HCT116 (cell line): ENCODE measurements around the gene ADK. TPM values are rescaled to one million over a fixed set of nuclear protein-coding genes. Genes with fewer than 3 reads are reported as not detected.

Source experiments
- ATAC-seq: fragments of 200-7000 bp; cut with Tn5 transposase; 2 replicates; pipeline ENCODE4 v1.9.1; 2020; ENCODE audit warnings: mild to moderate bottlenecking, moderate library complexity
- BruUV-seq: library from RNA; stranded (reverse); fragments of 400-500 nt; replicated peaks from 2 replicates; lab custom pipeline; 2021; lab: Mats Ljungman, UMichigan
- CTCF ChIA-PET: fragments of 300-600 bp; sonication (Branson Sonifier 250); formaldehyde crosslinking; loops from one replicate; lab custom pipeline; 2021; ENCODE audit warnings: antibody characterized with exemption; lab: Charles Lee
- POLR2A ChIA-PET: fragments of 300-600, 350-600 bp; sonication (Branson Sonifier 250); formaldehyde crosslinking; loops from one replicate; lab custom pipeline; 2021; ENCODE audit warnings: antibody characterized with exemption; lab: Charles Lee
- RAD21 ChIA-PET, 2 experiments: fragments of 300-600 bp; sonication (Branson Sonifier 250); formaldehyde crosslinking; loops; one replicate each; lab custom pipeline; 2023; ENCODE audit warnings: low total read pairs in 2 of 2; ENCODE audit not compliant: uncharacterized antibody in 2 of 2, unreplicated experiment in 2 of 2, low non-redundant PET in 1 of 2; lab: Charles Lee
- DNase-seq: peaks from one replicate; pipeline ENCODE4 v3.0.0-alpha.2; 2010; ENCODE audit warnings: low read depth, low spot score
- H2AFZ ChIP-seq: fragments of 200-600 bp; shearing (Covaris generic), sonication (generic); 2 replicates; pipeline ENCODE4 v1.6.1; 2017; ENCODE audit warnings: low read depth, mixed run types, mixed read lengths, antibody characterized with exemption, low read length; ENCODE audit not compliant: poor library complexity, severe bottlenecking
- H3K27ac ChIP-seq: 2 replicates; pipeline ENCODE4 v1.5.1; 2012; ENCODE audit warnings: low read depth, low read length
- H3K27me3 ChIP-seq: fragments of 200-600 bp; sonication (generic); 2 replicates; pipeline ENCODE4 v1.6.1; 2016; ENCODE audit warnings: mixed run types, low read length, mixed read lengths; ENCODE audit not compliant: insufficient read depth
- H3K36me3 ChIP-seq, 2 experiments: fragments of 200-500 bp in 1 of 2; fragments of 200-600 bp in 1 of 2; sonication (Bioruptor generic) in 1 of 2; sonication (generic) in 1 of 2; 2 replicates each; pipeline versions ENCODE4 v1.5.1 to v1.6.1; 2014 to 2016; ENCODE audit warnings: low read length in 2 of 2, inconsistent platforms in 1 of 2, mixed read lengths in 1 of 2, mixed run types in 1 of 2; ENCODE audit not compliant: insufficient read depth in 2 of 2, control insufficient read depth in 1 of 2
- H3K4me1 ChIP-seq, 2 experiments: fragments of 200-600 bp in 1 of 2; sonication (generic) in 1 of 2; 2 replicates each; pipeline versions ENCODE4 v1.5.1 to v1.6.1; 2012 to 2017; ENCODE audit warnings: low read length in 2 of 2, inconsistent platforms in 1 of 2, mild to moderate bottlenecking in 1 of 2, mixed read lengths in 1 of 2, mixed run types in 1 of 2, moderate library complexity in 1 of 2; ENCODE audit not compliant: insufficient read depth in 2 of 2, control insufficient read depth in 1 of 2
- H3K4me2 ChIP-seq: fragments of 200-600 bp; sonication (generic); 2 replicates; pipeline ENCODE4 v1.6.1; 2017; ENCODE audit warnings: mixed run types, low read length, mixed read lengths
- H3K4me3 ChIP-seq, 2 experiments: fragments of 200-600 bp in 1 of 2; sonication (generic) in 1 of 2; replicated peaks in 1 of 2; 2 replicates each; pipeline ENCODE4 v1.5.1; 2011 to 2016; ENCODE audit warnings: low read length in 2 of 2, control low read depth in 1 of 2, low read depth in 1 of 2, mild to moderate bottlenecking in 1 of 2, mixed read lengths in 1 of 2, mixed run types in 1 of 2
- H3K79me2 ChIP-seq: fragments of 200-600 bp; sonication (generic); 2 replicates; pipeline ENCODE4 v1.6.1; 2017; ENCODE audit warnings: mild to moderate bottlenecking, mixed run types, low read length, moderate library complexity, mixed read lengths; ENCODE audit not compliant: insufficient read depth
- H3K9ac ChIP-seq: fragments of 200-600 bp; sonication (generic); 2 replicates; pipeline ENCODE4 v1.6.1; 2016; ENCODE audit warnings: low read length, mixed read lengths
- H3K9me2 ChIP-seq: fragments of 200-600 bp; sonication (generic), shearing (Covaris generic); 2 replicates; pipeline ENCODE4 v1.6.1; 2017; ENCODE audit warnings: mixed run types, mild to moderate bottlenecking, moderate library complexity; ENCODE audit not compliant: insufficient read depth
- H3K9me3 ChIP-seq, 2 experiments: fragments of 200-500 bp in 1 of 2; fragments of 200-600 bp in 1 of 2; sonication (Bioruptor generic) in 1 of 2; sonication (generic) in 1 of 2; 2 replicates each; pipeline ENCODE4 v1.6.1; 2014 to 2017; ENCODE audit warnings: low read length in 2 of 2, mixed read lengths in 2 of 2, inconsistent platforms in 1 of 2, low read depth in 1 of 2, mild to moderate bottlenecking in 1 of 2, mixed run types in 1 of 2, moderate library complexity in 1 of 2; ENCODE audit not compliant: control insufficient read depth in 1 of 2, insufficient read depth in 1 of 2
- H4K20me1 ChIP-seq: fragments of 200-600 bp; sonication (generic), shearing (Covaris generic); 2 replicates; pipeline ENCODE4 v1.6.1; 2017; ENCODE audit warnings: mixed run types, mild to moderate bottlenecking, moderate library complexity; ENCODE audit not compliant: insufficient read depth
- CBX3 ChIP-seq: IDR thresholded peaks from 2 replicates; pipeline ENCODE4 v1.6.1; 2012; ENCODE audit warnings: low read depth
- CEBPB ChIP-seq: IDR thresholded peaks from 2 replicates; pipeline ENCODE4 v1.6.1; 2012; ENCODE audit warnings: low read depth
- ELF1 ChIP-seq: IDR thresholded peaks from 2 replicates; pipeline ENCODE4 v1.6.1; 2012; ENCODE audit warnings: low read depth, borderline replicate concordance
- EZH2 ChIP-seq: fragments of 200-600 bp; sonication (generic); IDR thresholded peaks from 2 replicates; pipeline ENCODE4 v1.6.1; 2017; ENCODE audit warnings: antibody characterized with exemption, mixed run types
- FOSL1 ChIP-seq: IDR thresholded peaks from 2 replicates; pipeline ENCODE4 v1.6.1; 2012; ENCODE audit warnings: low read depth
- RAD21 ChIP-seq: IDR thresholded peaks from 2 replicates; pipeline ENCODE4 v1.6.1; 2012; ENCODE audit warnings: low read depth, mild to moderate bottlenecking
- SIN3A ChIP-seq: IDR thresholded peaks from 2 replicates; pipeline ENCODE4 v1.6.1; 2012; ENCODE audit warnings: low read depth
- SP1 ChIP-seq: IDR thresholded peaks from 2 replicates; pipeline ENCODE4 v1.6.1; 2012; ENCODE audit warnings: low read depth
- SRF ChIP-seq: IDR thresholded peaks from 2 replicates; pipeline ENCODE4 v1.6.1; 2012; ENCODE audit warnings: low read depth
- YY1 ChIP-seq: IDR thresholded peaks from 2 replicates; pipeline ENCODE4 v1.6.1; 2011; ENCODE audit warnings: low read length, low read depth, moderate library complexity, mild to moderate bottlenecking; ENCODE audit not compliant: insufficient replicate concordance; ENCODE audit errors: extremely low read depth
- ZFX ChIP-seq: fragments of 450-650 bp; IDR thresholded peaks from 2 replicates; pipeline ENCODE4 v1.6.1; 2017
- intact Hi-C: fragments of 100-400 bp; cut with micrococcal nuclease; formaldehyde crosslinking; loops from 2 replicates; pipeline ENCODE4 v1.10.0; 2022
- total RNA-seq: library from RNA; stranded (reverse); gene quantifications from one replicate; pipeline ENCODE4 v1.2.1, GENCODE V29; 2021; ENCODE audit not compliant: unreplicated experiment
- TF ChIP-seq, protein P1 (sequence below): IDR thresholded peaks from 2 replicates; pipeline ENCODE4 v1.6.1; 2012
- TF ChIP-seq, protein P2 (sequence below): IDR thresholded peaks from 2 replicates; pipeline ENCODE4 v1.6.1; 2012; ENCODE audit warnings: low read depth
- TF ChIP-seq, protein P3 (sequence below): IDR thresholded peaks from 2 replicates; pipeline ENCODE4 v1.6.1; 2012
- TF ChIP-seq, protein P4 (sequence below): IDR thresholded peaks from 2 replicates; pipeline ENCODE4 v1.6.1; 2011; ENCODE audit warnings: mild to moderate bottlenecking, low read length, moderate library complexity; ENCODE audit not compliant: insufficient replicate concordance; ENCODE audit errors: extremely low read depth
- TF ChIP-seq, protein P5 (sequence below), 3 experiments: fragments of 200-600 bp in 1 of 3; sonication (generic) in 1 of 3; IDR thresholded peaks in 2 of 3; conservative IDR thresholded peaks in 1 of 3; 2 replicates each; pipeline ENCODE4 v1.5.1; 2012 to 2017; ENCODE audit warnings: low read depth in 2 of 3, low read length in 2 of 3, antibody characterized with exemption in 1 of 3, borderline replicate concordance in 1 of 3, control low read depth in 1 of 3, mild to moderate bottlenecking in 1 of 3, mixed read lengths in 1 of 3, mixed run types in 1 of 3, moderate library complexity in 1 of 3; ENCODE audit not compliant: insufficient read depth in 1 of 3

The ADK gene
- total RNA-seq, 1 experiment from 2014 or later: 55.0 TPM

DNA sequence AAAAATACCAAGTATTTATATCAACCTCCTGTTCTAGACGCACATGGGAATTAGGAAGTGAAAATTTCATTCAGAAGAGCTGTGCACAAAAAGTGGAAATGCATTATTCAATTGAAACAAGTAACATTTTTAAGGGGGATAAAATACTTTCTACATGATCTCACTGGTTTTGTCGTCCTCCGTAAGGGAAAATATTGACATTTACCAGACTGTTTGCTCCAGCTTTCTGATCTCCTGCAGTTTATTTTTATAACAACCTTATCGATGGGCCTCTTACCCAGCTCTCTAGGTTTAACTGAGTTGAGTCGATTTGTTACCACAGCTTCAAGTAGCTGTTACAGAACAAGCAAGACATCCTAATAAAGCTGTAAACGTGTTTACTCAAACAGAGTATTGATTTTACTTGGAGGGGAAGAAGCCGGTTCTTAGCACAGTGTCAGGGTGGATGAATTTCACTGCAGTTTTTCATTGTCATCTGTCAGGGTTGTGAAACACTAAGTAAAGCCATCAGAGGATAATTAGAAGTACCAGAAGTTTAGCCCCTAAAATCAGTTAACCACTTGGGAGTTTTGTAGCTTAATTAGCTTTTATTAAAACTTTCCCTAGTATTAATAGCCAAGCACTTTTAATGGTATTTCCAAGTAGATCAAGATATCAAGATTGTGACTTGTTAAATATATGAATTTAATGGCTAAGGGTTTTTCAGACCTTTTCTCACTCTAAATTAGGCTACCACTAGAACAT lies 532.8 kb downstream of the ADK start:
- Histone ChIP-seq H4K20me1 (no peaks in the 10 kb centered on the region), H3K36me3 (no peaks in the 10 kb centered on the region), H3K4me3 (no peak overlapping the region), H3K27ac (no peak overlapping the region)
- no peak for DNase-seq
- TF ChIP-seq YY1 (no peak), ZFX (no peak), ELF1 (no peak), SIN3A (no peak), RAD21 (no peak), SRF (no peak), EZH2 (no peak), SP1 (no peak), FOSL1 (no peak), CBX3 (no peak), CEBPB (no peak)
- TF ChIP-seq, protein P1, sequence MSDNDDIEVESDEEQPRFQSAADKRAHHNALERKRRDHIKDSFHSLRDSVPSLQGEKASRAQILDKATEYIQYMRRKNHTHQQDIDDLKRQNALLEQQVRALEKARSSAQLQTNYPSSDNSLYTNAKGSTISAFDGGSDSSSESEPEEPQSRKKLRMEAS: no peak
- TF ChIP-seq, protein P2, sequence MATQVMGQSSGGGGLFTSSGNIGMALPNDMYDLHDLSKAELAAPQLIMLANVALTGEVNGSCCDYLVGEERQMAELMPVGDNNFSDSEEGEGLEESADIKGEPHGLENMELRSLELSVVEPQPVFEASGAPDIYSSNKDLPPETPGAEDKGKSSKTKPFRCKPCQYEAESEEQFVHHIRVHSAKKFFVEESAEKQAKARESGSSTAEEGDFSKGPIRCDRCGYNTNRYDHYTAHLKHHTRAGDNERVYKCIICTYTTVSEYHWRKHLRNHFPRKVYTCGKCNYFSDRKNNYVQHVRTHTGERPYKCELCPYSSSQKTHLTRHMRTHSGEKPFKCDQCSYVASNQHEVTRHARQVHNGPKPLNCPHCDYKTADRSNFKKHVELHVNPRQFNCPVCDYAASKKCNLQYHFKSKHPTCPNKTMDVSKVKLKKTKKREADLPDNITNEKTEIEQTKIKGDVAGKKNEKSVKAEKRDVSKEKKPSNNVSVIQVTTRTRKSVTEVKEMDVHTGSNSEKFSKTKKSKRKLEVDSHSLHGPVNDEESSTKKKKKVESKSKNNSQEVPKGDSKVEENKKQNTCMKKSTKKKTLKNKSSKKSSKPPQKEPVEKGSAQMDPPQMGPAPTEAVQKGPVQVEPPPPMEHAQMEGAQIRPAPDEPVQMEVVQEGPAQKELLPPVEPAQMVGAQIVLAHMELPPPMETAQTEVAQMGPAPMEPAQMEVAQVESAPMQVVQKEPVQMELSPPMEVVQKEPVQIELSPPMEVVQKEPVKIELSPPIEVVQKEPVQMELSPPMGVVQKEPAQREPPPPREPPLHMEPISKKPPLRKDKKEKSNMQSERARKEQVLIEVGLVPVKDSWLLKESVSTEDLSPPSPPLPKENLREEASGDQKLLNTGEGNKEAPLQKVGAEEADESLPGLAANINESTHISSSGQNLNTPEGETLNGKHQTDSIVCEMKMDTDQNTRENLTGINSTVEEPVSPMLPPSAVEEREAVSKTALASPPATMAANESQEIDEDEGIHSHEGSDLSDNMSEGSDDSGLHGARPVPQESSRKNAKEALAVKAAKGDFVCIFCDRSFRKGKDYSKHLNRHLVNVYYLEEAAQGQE: no peak
- TF ChIP-seq, protein P3, sequence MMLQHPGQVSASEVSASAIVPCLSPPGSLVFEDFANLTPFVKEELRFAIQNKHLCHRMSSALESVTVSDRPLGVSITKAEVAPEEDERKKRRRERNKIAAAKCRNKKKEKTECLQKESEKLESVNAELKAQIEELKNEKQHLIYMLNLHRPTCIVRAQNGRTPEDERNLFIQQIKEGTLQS: no peak
- TF ChIP-seq, protein P4, sequence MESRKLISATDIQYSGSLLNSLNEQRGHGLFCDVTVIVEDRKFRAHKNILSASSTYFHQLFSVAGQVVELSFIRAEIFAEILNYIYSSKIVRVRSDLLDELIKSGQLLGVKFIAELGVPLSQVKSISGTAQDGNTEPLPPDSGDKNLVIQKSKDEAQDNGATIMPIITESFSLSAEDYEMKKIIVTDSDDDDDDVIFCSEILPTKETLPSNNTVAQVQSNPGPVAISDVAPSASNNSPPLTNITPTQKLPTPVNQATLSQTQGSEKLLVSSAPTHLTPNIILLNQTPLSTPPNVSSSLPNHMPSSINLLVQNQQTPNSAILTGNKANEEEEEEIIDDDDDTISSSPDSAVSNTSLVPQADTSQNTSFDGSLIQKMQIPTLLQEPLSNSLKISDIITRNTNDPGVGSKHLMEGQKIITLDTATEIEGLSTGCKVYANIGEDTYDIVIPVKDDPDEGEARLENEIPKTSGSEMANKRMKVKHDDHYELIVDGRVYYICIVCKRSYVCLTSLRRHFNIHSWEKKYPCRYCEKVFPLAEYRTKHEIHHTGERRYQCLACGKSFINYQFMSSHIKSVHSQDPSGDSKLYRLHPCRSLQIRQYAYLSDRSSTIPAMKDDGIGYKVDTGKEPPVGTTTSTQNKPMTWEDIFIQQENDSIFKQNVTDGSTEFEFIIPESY: no peak
- TF ChIP-seq, protein P5, sequence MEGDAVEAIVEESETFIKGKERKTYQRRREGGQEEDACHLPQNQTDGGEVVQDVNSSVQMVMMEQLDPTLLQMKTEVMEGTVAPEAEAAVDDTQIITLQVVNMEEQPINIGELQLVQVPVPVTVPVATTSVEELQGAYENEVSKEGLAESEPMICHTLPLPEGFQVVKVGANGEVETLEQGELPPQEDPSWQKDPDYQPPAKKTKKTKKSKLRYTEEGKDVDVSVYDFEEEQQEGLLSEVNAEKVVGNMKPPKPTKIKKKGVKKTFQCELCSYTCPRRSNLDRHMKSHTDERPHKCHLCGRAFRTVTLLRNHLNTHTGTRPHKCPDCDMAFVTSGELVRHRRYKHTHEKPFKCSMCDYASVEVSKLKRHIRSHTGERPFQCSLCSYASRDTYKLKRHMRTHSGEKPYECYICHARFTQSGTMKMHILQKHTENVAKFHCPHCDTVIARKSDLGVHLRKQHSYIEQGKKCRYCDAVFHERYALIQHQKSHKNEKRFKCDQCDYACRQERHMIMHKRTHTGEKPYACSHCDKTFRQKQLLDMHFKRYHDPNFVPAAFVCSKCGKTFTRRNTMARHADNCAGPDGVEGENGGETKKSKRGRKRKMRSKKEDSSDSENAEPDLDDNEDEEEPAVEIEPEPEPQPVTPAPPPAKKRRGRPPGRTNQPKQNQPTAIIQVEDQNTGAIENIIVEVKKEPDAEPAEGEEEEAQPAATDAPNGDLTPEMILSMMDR (IDR thresholded peaks at IDR 0.05 in 2 of 3, conservative IDR thresholded peaks at IDR 0.05 in 1 of 3; ENCODE audit: borderline replicate concordance in 1 of 3, insufficient read depth in 1 of 3, low read depth in 2 of 3, low read length in 2 of 3): no peak
- TF ChIP-seq, all 23 proteins: peak for 0
- Histone ChIP-seq H3K27me3 (no peaks in the 10 kb centered on the region), H3K4me2 (no peak overlapping the region), H3K9ac (no peak overlapping the region), H2AFZ (no peak overlapping the region), H3K79me2 (no peaks in the 10 kb centered on the region), H3K9me3 (no peaks in the 10 kb centered on the region), H3K9me2 (no peaks in the 10 kb centered on the region), H3K4me1 (no peaks in the 10 kb centered on the region)
- POLR2A ChIA-PET: no interaction called here
- RAD21 ChIA-PET: no interaction called here
- intact Hi-C loops: no loop called here
- BruUV-seq: no TSS peak
- no peak for ATAC-seq
- CTCF ChIA-PET: no interaction called here
